K562 (cell line): ENCODE results near the gene PLCB4. TPM values are rescaled to one million over a fixed set of nuclear protein-coding genes. Genes with fewer than 3 reads are reported as not detected.

Experiments
- ATAC-seq: fragments of 200-7000 bp; cut with Tn5 transposase; 3 replicates; pipeline ENCODE4 v1.9.1; 2020; ENCODE audit warnings: moderate library complexity
- BruUV-seq: library from RNA; stranded (reverse); fragments of 400-500 nt; replicated peaks from 2 replicates; lab custom pipeline; 2021; lab: Mats Ljungman, UMichigan
- CTCF ChIA-PET: fragments of 300-600 bp; formaldehyde crosslinking; extraction: SDS; loops from one replicate; lab custom pipeline; 2021; ENCODE audit warnings: low intra/inter-chr PET ratio; lab: Yijun Ruan, JAX
- POLR2A ChIA-PET: fragments of 300-600, 350-650 bp; sonication (Branson Sonifier 250); formaldehyde crosslinking; extraction: SDS; loops from one replicate; lab custom pipeline; 2021; ENCODE audit warnings: antibody characterized with exemption, inconsistent platforms; lab: Yijun Ruan, JAX
- DNase-seq, 4 experiments: peaks; one replicate each; pipeline versions ENCODE4 v3.0.0 to v3.0.0-alpha.2; 2011 to 2018; ENCODE audit warnings: low spot score in 3 of 4, mixed read lengths in 3 of 4; ENCODE audit errors: extremely low read depth in 1 of 4
- FAIRE-seq: peaks from 2 replicates; lab custom pipeline; 2011; peaks lifted over from hg19 to GRCh38; lab: Jason Lieb, UNC
- H2AFZ ChIP-seq: 2 replicates; pipeline ENCODE4 v1.6.0; 2011; ENCODE audit warnings: low read depth, low read length, control low read depth, inconsistent platforms
- H3K27ac ChIP-seq: fragments of 200-600 bp; 3 replicates; pipeline ENCODE4 v1.8.0; 2011; ENCODE audit warnings: low read depth, mild to moderate bottlenecking, control low read depth, inconsistent platforms, low read length, moderate library complexity, mixed read lengths; ENCODE audit errors: extremely low read depth
- H3K27me3 ChIP-seq, 2 experiments: fragments of 300-600 bp in 1 of 2; 2 replicates in 1 of 2; 3 replicates in 1 of 2; pipeline versions ENCODE4 v1.6.0 to v1.8.0; 2011; ENCODE audit warnings: inconsistent platforms in 2 of 2, low read length in 2 of 2, mild to moderate bottlenecking in 1 of 2, mixed read lengths in 1 of 2, moderate library complexity in 1 of 2; ENCODE audit not compliant: control insufficient read depth in 2 of 2, insufficient read depth in 2 of 2
- H3K36me3 ChIP-seq: fragments of 300-600 bp; 3 replicates; pipeline ENCODE4 v1.8.0; 2011; ENCODE audit warnings: mild to moderate bottlenecking, low read length, inconsistent platforms; ENCODE audit not compliant: control insufficient read depth, insufficient read depth
- H3K4me1 ChIP-seq, 2 experiments: fragments of 200-600 bp in 1 of 2; replicated peaks in 1 of 2; 2 replicates in 1 of 2; 3 replicates in 1 of 2; pipeline versions ENCODE4 v1.5.1 to v1.8.0; 2011; ENCODE audit warnings: inconsistent platforms in 2 of 2, low read length in 2 of 2, mild to moderate bottlenecking in 1 of 2, mixed read lengths in 1 of 2, moderate library complexity in 1 of 2; ENCODE audit not compliant: control insufficient read depth in 2 of 2, insufficient read depth in 2 of 2
- H3K4me2 ChIP-seq: 2 replicates; pipeline ENCODE4 v1.6.1; 2011; ENCODE audit warnings: low read length, control low read depth, inconsistent platforms, mixed read lengths; ENCODE audit not compliant: insufficient read depth
- H3K4me3 ChIP-seq: fragments of 200-600 bp; sonication (generic), shearing (Covaris generic); 2 replicates; pipeline ENCODE4 v1.5.1; 2016; ENCODE audit warnings: control low read depth, inconsistent platforms
- H3K79me2 ChIP-seq: fragments of 200-600 bp; 3 replicates; pipeline ENCODE4 v1.8.0; 2011; ENCODE audit warnings: low read length, inconsistent platforms; ENCODE audit not compliant: control insufficient read depth, insufficient read depth
- H3K9ac ChIP-seq, 2 experiments: 2 replicates each; pipeline versions ENCODE4 v1.6.0 to v1.6.1; 2011; ENCODE audit warnings: low read depth in 2 of 2, low read length in 2 of 2, control low read depth in 1 of 2, inconsistent platforms in 1 of 2, mild to moderate bottlenecking in 1 of 2, mixed read lengths in 1 of 2; ENCODE audit not compliant: insufficient read depth in 1 of 2
- H3K9me1 ChIP-seq: one replicate; pipeline ENCODE4 v1.6.0; 2011; ENCODE audit warnings: inconsistent platforms, mild to moderate bottlenecking, low read length, moderate library complexity; ENCODE audit not compliant: control insufficient read depth, insufficient read depth
- H3K9me3 ChIP-seq: replicated peaks from 2 replicates; pipeline ENCODE4 v1.5.1; 2011; ENCODE audit warnings: low read depth, low read length, inconsistent platforms; ENCODE audit not compliant: control insufficient read depth, insufficient read depth
- H4K20me1 ChIP-seq: replicated peaks from 2 replicates; pipeline ENCODE4 v1.6.1; 2011; ENCODE audit warnings: low read length, inconsistent platforms, mixed read lengths; ENCODE audit not compliant: control insufficient read depth, insufficient read depth
- ATF1 ChIP-seq, 2 experiments: fragments of 450-650 bp in 1 of 2; IDR thresholded peaks; 2 replicates each; pipeline ENCODE4 v1.6.1; 2016; ENCODE audit warnings: missing compliant biosample characterization in 1 of 2, missing genetic modification characterization in 1 of 2
- COPS2 ChIP-seq: fragments of 450-650 bp; conservative IDR thresholded peaks from 2 replicates; pipeline ENCODE4 v1.6.1; 2016; ENCODE audit warnings: mild to moderate bottlenecking, moderate library complexity
- CXXC5 ChIP-seq: fragments of 250-450 bp; sonication (Bioruptor Pico); IDR thresholded peaks from 2 replicates; pipeline ENCODE4 v1.8.0; 2022; ENCODE audit warnings: inconsistent platforms, mild to moderate bottlenecking, moderate library complexity
- POLR3G ChIP-seq: IDR thresholded peaks from 2 replicates; pipeline ENCODE4 v1.6.1; 2011; ENCODE audit not compliant: insufficient read length, insufficient replicate concordance; ENCODE audit errors: extremely low read depth
- RBBP5 ChIP-seq: fragments of 200-600 bp; sonication (generic); IDR thresholded peaks from 2 replicates; pipeline ENCODE4 v1.6.1; 2012; ENCODE audit warnings: borderline replicate concordance, mild to moderate bottlenecking, low read length, control low read depth, inconsistent platforms; ENCODE audit not compliant: insufficient read depth, poor library complexity, severe bottlenecking
- RBM15 ChIP-seq: fragments of 200-400 bp; formaldehyde crosslinking; IDR thresholded peaks from 2 replicates; pipeline ENCODE4 v1.6.1; 2018; ENCODE audit warnings: mild to moderate bottlenecking, low read length, moderate library complexity; ENCODE audit not compliant: insufficient read depth
- RBM22 ChIP-seq: fragments of 200-400 bp; formaldehyde crosslinking; IDR thresholded peaks from 2 replicates; pipeline ENCODE4 v1.6.1; 2018; ENCODE audit warnings: low read length, low read depth; ENCODE audit not compliant: poor library complexity, severe bottlenecking
- SPI1 ChIP-seq: IDR thresholded peaks from 2 replicates; pipeline ENCODE4 v1.6.1; 2011; ENCODE audit warnings: low read depth, low read length, control low read depth, borderline replicate concordance
- ZEB2 ChIP-seq: fragments of 450-650 bp; IDR thresholded peaks from 2 replicates; pipeline ENCODE4 v1.6.1; 2016
- ZNF212 ChIP-seq: fragments of 450-650 bp; formaldehyde crosslinking; IDR thresholded peaks from 2 replicates; pipeline ENCODE4 v1.4.0; 2020; ENCODE audit warnings: mild to moderate bottlenecking
- ZNF41 ChIP-seq: fragments of 250-450 bp; sonication (Bioruptor Pico); conservative IDR thresholded peaks from 2 replicates; pipeline ENCODE4 v1.4.0; 2020; ENCODE audit warnings: mild to moderate bottlenecking
- ZNF644 ChIP-seq: fragments of 200-800 bp; sonication (Bioruptor generic); IDR thresholded peaks from 2 replicates; pipeline ENCODE4 v1.6.1; 2016; ENCODE audit warnings: low read depth, missing genetic modification characterization, missing compliant biosample characterization
- WGBS: fragments of 100-300 bp; shearing (Covaris generic); methylation state at CpG from one replicate; pipeline ENCODE4 v1.1.6; 2016; ENCODE audit warnings: low coverage, mixed read lengths; ENCODE audit not compliant: insufficient coverage; ENCODE audit errors: missing lambda C conversion rate; 5-methylcytosine and 5-hydroxymethylcytosine counted together
- in situ Hi-C: fragments of 300-500 bp; cut with MboI; formaldehyde crosslinking; loops from 4 replicates; pipeline ENCODE4 v1.15.0; 2018; ENCODE audit warnings: inconsistent platforms, mixed read lengths
- intact Hi-C: fragments of 100-400 bp; cut with micrococcal nuclease; formaldehyde crosslinking; loops from 2 replicates; pipeline ENCODE4 v1.14.2; 2022
- polyA plus RNA-seq, 8 experiments: library from polyadenylated mRNA; depleted of rRNA in 4 of 8; stranded (reverse) in 5 of 8; unstranded in 3 of 8; fragments of >200 nt; fragmentation: Nextera tagmentation in 2 of 8; fragmentation: Illumina TruSeq in 1 of 8; extraction: Ambion mirVana in 2 of 8; extraction: Trizol in 1 of 8; gene quantifications; 2 replicates each; pipeline versions ENCODE4 v1.2.1 to v1.2.3, GENCODE V29; 2011 to 2014; ENCODE audit warnings: inconsistent platforms in 1 of 8, missing spikeins in 1 of 8
- total RNA-seq, 7 experiments: library from RNA; depleted of rRNA in 6 of 7; stranded (reverse); fragments of >200 nt in 6 of 7; fragmentation: Illumina TruSeq in 2 of 7; extraction: Trizol in 2 of 7; gene quantifications; 2 replicates each; pipeline versions ENCODE4 v1.2.1 to v1.2.3, GENCODE V29; 2011 to 2021; ENCODE audit warnings: low replicate concordance in 1 of 7
- TF ChIP-seq, protein P1 (sequence below): fragments of 450-650 bp; IDR thresholded peaks from 2 replicates; pipeline ENCODE4 v1.6.1; 2018; ENCODE audit not compliant: partially characterized antibody

Gene PLCB4
- total and polyA plus RNA-seq, 9 of the 15 experiments (the other 6 are each of a cell fraction or from before 2014, with no cell fraction given) = 0.20 to 2.9 (median 0.52) TPM

- H3K9ac ChIP-seq = no peak overlapping the region
- no peak for FAIRE-seq
- ChIA-PET POLR2A (no interaction called here), CTCF (no interaction called here)
- H3K4me1 ChIP-seq = no peaks in the 10 kb centered on the region
- no peaks in the 10 kb centered on the region for H3K27me3 ChIP-seq
- H3K9me1 ChIP-seq = no peaks in the 10 kb centered on the region
- ATAC-seq = no peak
- DNase-seq = no peak
- H3K9me3 ChIP-seq = no peaks in the 10 kb centered on the region
- no TSS peak for BruUV-seq
- intact Hi-C loops = no loop called here
- in situ Hi-C loops = no loop called here
- TF ChIP-seq ZNF644 (tag) (no peak), SPI1 (peak; percentile 28; the same call in 1 of the 2 replicates)
- TF ChIP-seq, all 486 proteins: peak for 1
- H3K4me3 ChIP-seq = no peak overlapping the region
- H2AFZ ChIP-seq = no peak overlapping the region
- H3K4me2 ChIP-seq = no peak overlapping the region
- H3K79me2 ChIP-seq = no peaks in the 10 kb centered on the region
- H3K36me3 ChIP-seq = no peaks in the 10 kb centered on the region
- 33% methylated on average over 7 of the region's 7 CpGs for WGBS
- no peak overlapping the region for H3K27ac ChIP-seq
- no peaks in the 10 kb centered on the region for H4K20me1 ChIP-seq
Observed at GRCh38 chr20:9119776-9120175, 50.9 kb downstream of the PLCB4 start.

DNA sequence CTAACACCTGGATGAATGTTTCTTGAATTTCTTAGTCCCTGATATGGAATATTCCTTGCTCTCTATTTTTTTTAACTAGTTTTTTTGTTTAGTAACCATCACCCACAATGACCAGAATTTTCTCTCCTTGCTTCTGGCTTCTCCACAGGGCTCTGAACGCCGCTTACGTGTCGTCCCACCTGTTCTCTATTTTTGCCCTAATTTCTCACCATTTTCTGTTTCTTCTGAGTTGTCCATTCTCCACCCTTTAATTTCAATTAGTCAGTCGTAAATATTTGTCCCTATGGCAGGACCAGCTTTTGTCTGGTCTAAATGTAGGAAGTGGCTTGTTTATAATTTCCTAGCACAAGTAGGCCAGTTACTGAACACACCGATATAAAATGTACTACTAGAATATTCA is 52.3 kb downstream of the PLCB4 start:
- no peak for ATAC-seq
- H3K4me2 ChIP-seq = no peak overlapping the region
- in situ Hi-C loops = no loop called here
- no peaks in the 10 kb centered on the region for H3K4me1 ChIP-seq
- H3K79me2 ChIP-seq = no peaks in the 10 kb centered on the region
- H3K9me1 ChIP-seq = no peaks in the 10 kb centered on the region
- H3K4me3 ChIP-seq = no peak overlapping the region
- DNase-seq = no peak
- BruUV-seq = no TSS peak
- no peak for FAIRE-seq
- H3K27ac ChIP-seq = no peak overlapping the region
- H2AFZ ChIP-seq = no peak overlapping the region
- no peak overlapping the region for H3K9ac ChIP-seq
- CTCF ChIA-PET = no interaction called here
- POLR2A ChIA-PET = no interaction called here
- H3K27me3 ChIP-seq = no peaks in the 10 kb centered on the region
- no peaks in the 10 kb centered on the region for H3K36me3 ChIP-seq
- H3K9me3 ChIP-seq = no peaks in the 10 kb centered on the region
- intact Hi-C loops = no loop called here
- 40% methylated on average over 5 of the region's 6 CpGs for WGBS
- H4K20me1 ChIP-seq = no peaks in the 10 kb centered on the region
- TF ChIP-seq ZNF212 (CRISPR knock-in tag) = no peak
- TF ChIP-seq, protein P1, sequence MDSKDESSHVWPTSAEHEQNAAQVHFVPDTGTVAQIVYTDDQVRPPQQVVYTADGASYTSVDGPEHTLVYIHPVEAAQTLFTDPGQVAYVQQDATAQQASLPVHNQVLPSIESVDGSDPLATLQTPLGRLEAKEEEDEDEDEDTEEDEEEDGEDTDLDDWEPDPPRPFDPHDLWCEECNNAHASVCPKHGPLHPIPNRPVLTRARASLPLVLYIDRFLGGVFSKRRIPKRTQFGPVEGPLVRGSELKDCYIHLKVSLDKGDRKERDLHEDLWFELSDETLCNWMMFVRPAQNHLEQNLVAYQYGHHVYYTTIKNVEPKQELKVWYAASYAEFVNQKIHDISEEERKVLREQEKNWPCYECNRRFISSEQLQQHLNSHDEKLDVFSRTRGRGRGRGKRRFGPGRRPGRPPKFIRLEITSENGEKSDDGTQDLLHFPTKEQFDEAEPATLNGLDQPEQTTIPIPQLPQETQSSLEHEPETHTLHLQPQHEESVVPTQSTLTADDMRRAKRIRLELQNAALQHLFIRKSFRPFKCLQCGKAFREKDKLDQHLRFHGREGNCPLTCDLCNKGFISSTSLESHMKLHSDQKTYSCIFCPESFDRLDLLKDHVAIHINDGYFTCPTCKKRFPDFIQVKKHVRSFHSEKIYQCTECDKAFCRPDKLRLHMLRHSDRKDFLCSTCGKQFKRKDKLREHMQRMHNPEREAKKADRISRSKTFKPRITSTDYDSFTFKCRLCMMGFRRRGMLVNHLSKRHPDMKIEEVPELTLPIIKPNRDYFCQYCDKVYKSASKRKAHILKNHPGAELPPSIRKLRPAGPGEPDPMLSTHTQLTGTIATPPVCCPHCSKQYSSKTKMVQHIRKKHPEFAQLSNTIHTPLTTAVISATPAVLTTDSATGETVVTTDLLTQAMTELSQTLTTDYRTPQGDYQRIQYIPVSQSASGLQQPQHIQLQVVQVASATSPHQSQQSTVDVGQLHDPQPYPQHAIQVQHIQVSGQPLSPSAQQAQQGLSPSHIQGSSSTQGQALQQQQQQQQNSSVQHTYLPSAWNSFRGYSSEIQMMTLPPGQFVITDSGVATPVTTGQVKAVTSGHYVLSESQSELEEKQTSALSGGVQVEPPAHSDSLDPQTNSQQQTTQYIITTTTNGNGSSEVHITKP = no peak
- no peak for TF ChIP-seq POLR3G
- TF ChIP-seq COPS2 = no peak
- TF ChIP-seq RBM22 = no peak
- TF ChIP-seq ZEB2 = no peak
- no peak for TF ChIP-seq CXXC5 (CRISPR knock-in tag)
- TF ChIP-seq ZNF41 (CRISPR knock-in tag) = no peak
- TF ChIP-seq ATF1 (CRISPR knock-in tag; IDR thresholded peaks at IDR 0.05) = no peak
- TF ChIP-seq ATF1 (tag; IDR thresholded peaks at IDR 0.05) = no peak
- TF ChIP-seq RBBP5 = no peak
- TF ChIP-seq RBM15 = no peak
